Colonic mucosa (tissue), 4 donors: ENCODE data around the gene PEX5. TPM values are rescaled to one million over a fixed set of nuclear protein-coding genes. Genes with fewer than 3 reads are reported as not detected.
A peak's percentile ranks its signal among the peaks of the same experiment; 100 is the strongest.

ENCODE experiments used
- DNase-seq: peaks from one replicate; pipeline ENCODE4 v3.0.0-alpha.2; 2020
- H3K27ac ChIP-seq: fragments of 200-600 bp; one replicate; pipeline ENCODE4 v1.8.0; 2021
- H3K27me3 ChIP-seq: fragments of 200-600 bp; one replicate; pipeline ENCODE4 v1.8.0; 2021
- H3K36me3 ChIP-seq: fragments of 200-600 bp; one replicate; pipeline ENCODE4 v1.8.0; 2021
- H3K4me1 ChIP-seq: fragments of 200-600 bp; one replicate; pipeline ENCODE4 v1.8.0; 2021; ENCODE audit warnings: mild to moderate bottlenecking
- H3K4me3 ChIP-seq: fragments of 200-600 bp; one replicate; pipeline ENCODE4 v1.8.0; 2021
- H3K9ac ChIP-seq, 2 donors: one replicate each; pipeline ENCODE4 v1.7.0; 2013; ENCODE audit warnings: control low read depth in 2 of 2, low read depth in 2 of 2, low read length in 2 of 2
- H3K9me3 ChIP-seq: fragments of 200-600 bp; one replicate; pipeline ENCODE4 v1.8.0; 2021
- intact Hi-C: fragments of 100-400 bp; cut with DNase I; formaldehyde crosslinking; loops from one replicate; pipeline ENCODE4 v1.14.1; 2022
- total RNA-seq, 2 donors: library from RNA; stranded (reverse); fragmentation: NEBNext Ultra II Directional in 1 of 2; extraction: Animal tissue kit (Norgen Biotek cat#: 25700) in 1 of 2; gene quantifications; one replicate each; pipeline ENCODE4 v1.2.1, GENCODE V29; 2021
- TF ChIP-seq, protein P1 (sequence below): fragments of 200-600 bp; IDR thresholded peaks from one replicate; pipeline ENCODE4 v1.8.0; 2022; ENCODE audit warnings: antibody characterized with exemption, mild to moderate bottlenecking
- donor health status: healthy.
- donor health status: DM: no; HTN: no; CAD: no.
- donor health status: DM: no; HTN: no; CAD: no.

PEX5 gene
- total RNA-seq, 2 donors from 2014 or later, result 31.4 to 35.4 TPM

DNA sequence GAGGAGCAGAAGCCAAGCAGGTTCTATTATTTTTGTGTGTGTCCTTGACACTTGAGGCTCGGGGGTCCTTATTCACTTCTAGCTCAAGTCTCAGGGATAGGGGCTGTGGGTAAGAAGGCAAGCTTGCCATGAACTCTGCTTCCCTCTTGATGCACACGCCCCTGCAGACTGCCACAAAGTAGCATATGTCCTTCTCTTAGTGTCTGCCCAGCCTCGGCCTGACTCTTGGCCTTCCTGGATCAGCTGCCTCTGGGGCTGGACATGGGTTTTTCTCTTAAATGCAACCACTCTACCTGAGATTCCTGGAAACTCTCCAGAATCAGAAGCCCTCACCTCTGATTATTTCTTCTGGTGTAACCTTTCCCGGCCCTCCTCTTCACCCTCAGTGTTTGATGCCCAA, 28.2 kb upstream of the PEX5 start:
- DNase-seq, result no peak
- no peaks in the 10 kb centered on the region for H3K27me3 ChIP-seq
- intact Hi-C loops, result no loop called here
- H3K4me1 ChIP-seq, result no peaks in the 10 kb centered on the region
- no peaks in the 10 kb centered on the region for H3K9me3 ChIP-seq
- no peak overlapping the region for H3K9ac ChIP-seq
- no peak overlapping the region for H3K27ac ChIP-seq
- TF ChIP-seq, protein P1, sequence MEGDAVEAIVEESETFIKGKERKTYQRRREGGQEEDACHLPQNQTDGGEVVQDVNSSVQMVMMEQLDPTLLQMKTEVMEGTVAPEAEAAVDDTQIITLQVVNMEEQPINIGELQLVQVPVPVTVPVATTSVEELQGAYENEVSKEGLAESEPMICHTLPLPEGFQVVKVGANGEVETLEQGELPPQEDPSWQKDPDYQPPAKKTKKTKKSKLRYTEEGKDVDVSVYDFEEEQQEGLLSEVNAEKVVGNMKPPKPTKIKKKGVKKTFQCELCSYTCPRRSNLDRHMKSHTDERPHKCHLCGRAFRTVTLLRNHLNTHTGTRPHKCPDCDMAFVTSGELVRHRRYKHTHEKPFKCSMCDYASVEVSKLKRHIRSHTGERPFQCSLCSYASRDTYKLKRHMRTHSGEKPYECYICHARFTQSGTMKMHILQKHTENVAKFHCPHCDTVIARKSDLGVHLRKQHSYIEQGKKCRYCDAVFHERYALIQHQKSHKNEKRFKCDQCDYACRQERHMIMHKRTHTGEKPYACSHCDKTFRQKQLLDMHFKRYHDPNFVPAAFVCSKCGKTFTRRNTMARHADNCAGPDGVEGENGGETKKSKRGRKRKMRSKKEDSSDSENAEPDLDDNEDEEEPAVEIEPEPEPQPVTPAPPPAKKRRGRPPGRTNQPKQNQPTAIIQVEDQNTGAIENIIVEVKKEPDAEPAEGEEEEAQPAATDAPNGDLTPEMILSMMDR, result no peak
- H3K4me3 ChIP-seq, result no peak overlapping the region
- H3K36me3 ChIP-seq, result no peaks in the 10 kb centered on the region

DNA sequence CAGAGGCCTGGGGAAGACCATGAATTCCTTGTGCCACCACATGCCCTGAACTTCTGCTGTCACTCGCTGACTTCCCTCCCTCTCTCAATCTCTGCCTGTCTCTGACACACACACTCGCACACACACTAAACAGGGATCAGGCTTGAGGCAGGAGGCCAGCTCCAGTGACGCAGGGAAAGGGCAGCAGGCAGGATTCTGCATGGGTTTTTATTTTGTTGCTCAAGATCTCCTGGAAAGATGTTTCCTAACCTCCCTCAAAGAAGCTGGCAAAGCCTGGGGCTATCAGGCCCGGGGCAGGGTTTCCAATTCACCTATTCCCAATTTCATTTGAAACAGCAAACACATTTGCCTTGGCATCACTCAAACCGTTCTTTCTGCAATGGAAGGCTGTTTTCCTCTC, 27.7 kb upstream of the PEX5 start:
- no peak for DNase-seq
- H3K36me3 ChIP-seq, result no peaks in the 10 kb centered on the region
- H3K4me1 ChIP-seq, result no peaks in the 10 kb centered on the region
- no peak overlapping the region for H3K27ac ChIP-seq
- no peak overlapping the region for H3K4me3 ChIP-seq
- H3K9me3 ChIP-seq, result no peaks in the 10 kb centered on the region
- intact Hi-C loops, result no loop called here
- H3K9ac ChIP-seq, result no peak overlapping the region
- H3K27me3 ChIP-seq, result no peaks in the 10 kb centered on the region
- TF ChIP-seq, protein P1, result no peak

DNA sequence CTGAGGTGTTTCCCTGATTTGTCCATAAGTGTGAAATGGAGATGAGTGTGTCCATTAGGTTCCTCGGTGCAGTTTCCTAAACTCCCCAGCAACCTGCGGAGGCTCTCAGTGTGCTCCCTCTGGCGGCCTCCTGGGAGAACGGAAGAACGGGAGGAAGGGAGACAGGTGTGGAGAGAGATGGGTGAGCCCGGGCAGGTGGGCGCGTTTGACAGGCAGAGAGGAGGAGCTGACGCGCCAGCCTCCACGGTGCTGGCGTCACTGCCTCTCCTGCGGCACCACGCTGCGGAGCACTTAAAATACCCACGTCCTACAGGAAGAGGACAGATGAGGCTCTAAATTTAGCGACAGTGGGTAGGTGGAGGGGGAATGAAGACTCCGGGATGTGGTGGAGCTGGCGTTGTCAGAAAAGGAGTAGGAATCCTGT, 26.8 kb upstream of the PEX5 start:
- Histone ChIP-seq H3K9ac (no peak overlapping the region), H3K4me1 (no peaks in the 10 kb centered on the region), H3K36me3 (no peaks in the 10 kb centered on the region), H3K9me3 (no peaks in the 10 kb centered on the region), H3K27ac (no peak overlapping the region), H3K4me3 (no peak overlapping the region), H3K27me3 (no peaks in the 10 kb centered on the region)
- TF ChIP-seq, protein P1, result peak; percentile 36
- peak; percentile 36 for DNase-seq
- intact Hi-C loops, result no loop called here

DNA sequence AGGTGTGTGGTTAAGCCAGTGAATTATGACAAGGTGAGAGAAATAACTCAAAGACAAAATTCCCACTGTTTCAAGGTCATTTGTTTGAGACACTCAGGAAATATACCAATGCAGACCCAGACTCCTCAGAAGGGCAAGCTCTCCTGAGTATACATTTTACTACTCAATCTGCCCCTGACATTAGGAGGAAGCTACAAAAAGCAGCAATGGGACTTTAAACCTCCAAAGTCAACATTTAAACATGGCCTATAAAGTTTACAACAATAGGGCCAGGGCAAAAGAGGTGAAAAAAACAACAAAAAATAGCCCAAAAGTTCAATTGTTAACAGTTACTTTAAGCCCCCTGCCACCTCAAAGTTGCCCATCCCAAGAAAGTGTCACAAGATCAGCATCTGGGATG, 19.5 kb upstream of the PEX5 start:
- H3K27me3 ChIP-seq, result no peaks in the 10 kb centered on the region
- H3K36me3 ChIP-seq, result no peaks in the 10 kb centered on the region
- H3K9me3 ChIP-seq, result no peaks in the 10 kb centered on the region
- no peak overlapping the region for H3K9ac ChIP-seq
- H3K27ac ChIP-seq, result no peak overlapping the region
- TF ChIP-seq, protein P1, result no peak
- no peaks in the 10 kb centered on the region for H3K4me1 ChIP-seq
- intact Hi-C loops, result no loop called here
- no peak for DNase-seq
- no peak overlapping the region for H3K4me3 ChIP-seq

DNA sequence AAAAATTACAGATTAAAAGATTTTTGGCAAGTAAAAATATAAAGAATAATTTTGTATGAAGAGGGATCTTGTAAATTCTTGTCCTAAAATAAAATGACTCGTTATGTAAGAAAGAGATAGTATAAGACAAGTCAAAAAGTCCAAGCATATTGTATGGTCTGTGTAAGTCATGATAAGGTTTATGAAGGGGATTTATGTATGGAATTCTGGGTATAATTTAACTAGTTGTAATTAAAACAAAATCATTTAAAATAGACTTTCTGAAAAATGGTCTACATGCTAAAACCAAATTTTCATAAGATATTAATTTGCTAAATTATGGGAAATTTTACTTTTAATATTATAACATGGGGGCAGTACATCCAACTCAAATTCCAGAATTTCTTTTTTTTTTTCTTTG, 17.6 kb upstream of the PEX5 start:
- TF ChIP-seq, protein P1, result no peak
- Histone ChIP-seq H3K27me3 (no peaks in the 10 kb centered on the region), H3K27ac (no peak overlapping the region), H3K4me3 (no peak overlapping the region), H3K4me1 (no peaks in the 10 kb centered on the region), H3K9me3 (no peaks in the 10 kb centered on the region), H3K36me3 (no peaks in the 10 kb centered on the region), H3K9ac (no peak overlapping the region)
- no peak for DNase-seq
- intact Hi-C loops, result no loop called here

DNA sequence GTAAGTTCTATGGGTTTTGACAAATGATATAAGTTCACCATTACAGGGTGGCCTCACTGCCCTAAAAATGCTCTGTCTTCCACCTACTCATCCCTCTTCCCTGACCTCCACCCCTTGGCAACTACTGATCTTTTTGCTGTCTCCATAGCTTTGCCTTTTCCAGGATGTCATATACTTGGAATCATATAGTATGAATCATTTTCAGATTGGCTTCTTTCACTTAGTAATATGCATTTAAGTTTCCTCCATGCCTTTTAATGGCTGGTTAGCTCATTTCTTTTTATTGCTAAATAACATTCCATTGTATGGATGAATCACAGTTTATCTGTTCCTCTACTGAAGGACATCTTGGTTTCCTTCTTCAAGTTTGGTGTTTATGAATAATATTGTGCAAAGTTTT, 14.0 kb upstream of the PEX5 start:
- no peaks in the 10 kb centered on the region for H3K27me3 ChIP-seq
- no peak overlapping the region for H3K4me3 ChIP-seq
- TF ChIP-seq, protein P1, result no peak
- intact Hi-C loops, result no loop called here
- no peak overlapping the region for H3K9ac ChIP-seq
- H3K4me1 ChIP-seq, result no peaks in the 10 kb centered on the region
- H3K9me3 ChIP-seq, result no peaks in the 10 kb centered on the region
- no peaks in the 10 kb centered on the region for H3K36me3 ChIP-seq
- H3K27ac ChIP-seq, result no peak overlapping the region
- DNase-seq, result no peak
